SKM-1 treated with dmso at 0.1 percent for 144 hours (cell line): Measurements from ENCODE around the gene SINHCAF.
"Not testable (repeated sequence)": the region's sequence is repeated elsewhere in the genome, so short reads cannot be mapped to it uniquely, and the experiment has no call there.

Experiments
- DNase-seq: peaks from one replicate; lab custom pipeline; 2025; ENCODE audit not compliant: unreplicated experiment; lab: John Stamatoyannopoulos, UW

SINHCAF gene, protein sequence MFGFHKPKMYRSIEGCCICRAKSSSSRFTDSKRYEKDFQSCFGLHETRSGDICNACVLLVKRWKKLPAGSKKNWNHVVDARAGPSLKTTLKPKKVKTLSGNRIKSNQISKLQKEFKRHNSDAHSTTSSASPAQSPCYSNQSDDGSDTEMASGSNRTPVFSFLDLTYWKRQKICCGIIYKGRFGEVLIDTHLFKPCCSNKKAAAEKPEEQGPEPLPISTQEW

DNA sequence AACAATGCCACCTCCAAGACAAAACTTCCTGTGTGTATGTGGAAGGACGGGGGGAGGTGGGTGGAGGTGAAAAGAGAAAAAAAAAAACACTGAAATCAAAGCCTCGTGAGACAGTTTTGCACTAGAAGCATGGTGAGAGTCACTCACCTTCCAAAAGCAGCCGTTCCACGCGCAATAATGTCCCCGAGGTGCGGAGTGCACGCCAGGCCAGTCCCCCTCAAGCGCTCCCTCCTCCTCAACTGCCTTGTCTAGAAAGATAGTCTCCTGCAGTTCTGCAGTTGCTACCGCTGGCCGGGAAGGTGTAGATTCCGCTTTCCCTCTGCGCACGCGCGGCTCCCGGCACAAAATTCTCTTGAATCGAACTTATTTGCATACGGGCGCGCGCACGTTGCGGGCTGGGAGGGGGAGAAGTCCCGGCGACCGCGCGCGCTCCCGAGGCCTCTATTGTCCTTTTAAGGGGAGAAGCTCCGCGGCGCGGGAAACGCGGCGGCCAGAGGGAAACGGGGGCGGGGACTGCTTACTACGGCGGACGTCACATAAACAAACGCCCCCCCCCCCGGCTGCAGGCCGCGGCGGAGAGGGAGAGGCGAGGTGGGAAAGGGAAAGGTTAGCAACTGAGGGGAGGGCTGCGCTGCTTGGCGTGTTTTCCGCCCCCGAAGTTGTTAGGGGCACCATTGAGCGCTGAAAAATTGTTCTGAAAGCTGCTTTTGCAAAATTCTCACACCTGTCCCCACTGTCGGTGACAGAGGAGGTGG is at the start of gene SINHCAF:
Gene SINHCAF, minus strand, starts transcription at position 274 of the 755 bp plus-strand sequence. CDS start 27,946 bp downstream, outside the sequence.
- DNase-seq, result peak; percentile 89

GRCh38 chr12:31375422-31375821 is 49.5 kb upstream of the SINHCAF start:
- not testable (repeated sequence) for DNase-seq

DNA sequence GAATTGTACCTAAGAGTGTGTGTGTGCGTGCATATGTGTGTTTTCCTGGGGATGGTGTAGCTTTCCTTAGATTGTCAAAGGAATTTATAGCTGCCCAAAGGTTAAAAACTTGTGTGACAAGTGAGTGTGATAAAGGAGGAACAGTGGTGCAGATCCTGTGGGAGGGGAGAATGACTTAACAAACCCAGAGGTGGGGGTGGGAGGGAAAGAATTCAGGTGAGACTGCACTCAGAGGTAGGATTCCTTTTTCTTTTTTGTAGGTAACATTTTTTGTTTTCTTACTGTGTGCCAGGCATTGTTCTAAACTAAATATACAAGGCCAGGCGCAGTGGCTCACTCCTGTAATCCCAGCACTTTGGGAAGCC is 45.3 kb upstream of the SINHCAF start:
- no peak for DNase-seq

DNA sequence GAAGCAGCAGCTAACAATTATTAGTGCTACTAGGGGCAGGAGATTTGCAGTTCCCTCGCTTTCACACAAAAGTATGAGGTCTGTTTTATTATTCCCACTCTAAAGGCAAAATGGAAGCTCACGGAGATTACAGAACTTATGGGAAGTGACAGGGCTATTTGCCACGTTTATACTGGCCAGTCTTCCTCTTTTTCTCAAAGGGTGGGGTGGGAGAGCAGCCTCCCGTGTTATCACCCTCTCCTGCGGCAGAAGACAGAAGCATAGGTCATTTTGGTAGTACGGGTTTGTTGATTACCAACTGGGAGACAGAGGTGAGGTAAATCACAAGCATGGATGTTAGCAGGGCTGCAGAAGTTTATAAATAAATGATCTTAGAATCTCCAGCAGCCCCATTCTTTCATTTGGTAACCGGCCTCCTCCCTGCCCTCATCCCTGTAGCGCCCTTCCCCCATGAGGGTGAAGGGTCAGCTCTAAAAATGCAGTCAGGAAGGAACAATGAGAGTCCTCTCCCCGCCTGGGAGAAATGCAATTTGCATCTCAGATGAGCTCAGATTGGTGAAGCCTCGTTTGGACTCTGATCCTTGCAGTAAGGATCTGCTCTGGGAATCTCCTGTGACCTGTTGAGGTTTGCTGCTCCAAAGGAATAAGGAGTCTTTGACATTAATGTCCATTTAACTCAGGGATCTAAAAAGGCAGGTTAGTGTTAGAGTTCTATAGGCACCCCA is 44.7 kb upstream of the SINHCAF start:
- no peak for DNase-seq

- no peak for DNase-seq
These were observed 44.0 kb upstream of the SINHCAF start for GRCh38 chr12:31369712-31370521.

DNA sequence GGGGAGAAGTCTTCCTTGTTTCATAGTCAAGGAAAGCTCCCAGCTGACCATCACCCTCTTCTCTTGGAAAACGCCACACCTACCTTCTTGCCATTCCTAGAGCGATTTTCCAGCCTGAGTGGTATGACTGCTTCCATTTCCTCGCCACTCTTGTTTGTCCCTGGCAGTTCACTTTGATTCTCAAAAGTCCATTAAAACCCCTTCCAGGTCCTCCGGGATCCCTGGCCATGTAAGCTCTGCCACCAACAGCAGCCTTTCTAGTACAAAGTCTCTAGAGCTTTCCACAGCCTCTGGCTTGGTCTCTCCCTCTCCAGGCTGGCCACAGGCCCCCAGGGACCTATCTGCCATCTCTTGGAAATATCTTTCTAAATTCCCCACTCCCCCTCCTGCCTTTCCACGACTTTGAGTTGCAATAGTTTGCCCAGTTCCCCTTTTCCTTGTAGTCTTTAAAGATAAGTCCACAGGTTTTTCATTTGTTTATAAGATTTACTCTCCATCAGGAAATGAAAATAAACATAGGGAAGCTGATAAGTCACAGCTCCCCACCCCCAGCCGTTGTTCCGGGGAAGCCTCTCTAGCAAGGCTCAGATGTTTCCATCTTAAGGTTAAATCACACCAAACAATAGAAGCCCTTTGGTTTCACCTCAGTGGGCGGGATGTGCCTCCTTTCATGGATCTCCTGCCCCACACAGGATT is 42.9 kb upstream of the SINHCAF start:
- DNase-seq, result no peak

GRCh38 chr12:31366104-31366621 is 40.2 kb upstream of the SINHCAF start:
- no peak for DNase-seq

- no peak for DNase-seq
These were observed 37.9 kb upstream of the SINHCAF start for GRCh38 chr12:31363831-31364230.

GRCh38 chr12:31363416-31363809 is 37.5 kb upstream of the SINHCAF start:
- no peak for DNase-seq

DNA sequence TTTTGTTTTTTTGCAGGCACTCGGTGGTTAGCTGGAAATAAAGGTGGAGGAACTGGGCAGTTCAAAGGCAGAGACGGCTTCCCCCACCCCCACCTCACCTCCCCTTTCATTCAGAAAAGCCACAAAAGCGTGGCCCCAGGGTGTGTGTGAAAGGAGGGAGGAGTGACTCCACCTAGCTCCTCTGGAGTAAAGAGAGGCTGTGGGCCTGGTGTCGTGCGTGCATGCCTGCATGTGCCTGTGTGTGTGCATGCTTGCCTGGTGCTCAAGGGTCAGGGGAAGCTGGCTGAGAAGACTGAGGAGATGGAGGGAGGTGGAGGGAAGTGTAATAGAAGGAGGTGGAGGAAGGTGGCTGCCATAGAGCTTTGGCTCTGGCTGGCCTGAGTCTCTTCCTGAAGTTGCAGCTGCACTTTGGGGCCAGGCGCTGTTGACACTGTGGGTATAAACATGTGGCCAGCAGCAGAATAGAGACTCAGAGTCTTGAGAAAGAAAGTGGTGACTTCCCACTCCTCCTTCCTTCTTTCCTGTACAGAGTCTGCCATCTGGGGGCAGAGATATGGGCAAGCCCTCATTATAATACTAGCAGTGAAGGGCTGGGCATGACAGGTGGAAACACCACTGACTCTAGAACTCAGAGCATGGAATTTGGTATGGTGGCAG is 36.9 kb upstream of the SINHCAF start:
- DNase-seq, result peak; percentile 50

DNA sequence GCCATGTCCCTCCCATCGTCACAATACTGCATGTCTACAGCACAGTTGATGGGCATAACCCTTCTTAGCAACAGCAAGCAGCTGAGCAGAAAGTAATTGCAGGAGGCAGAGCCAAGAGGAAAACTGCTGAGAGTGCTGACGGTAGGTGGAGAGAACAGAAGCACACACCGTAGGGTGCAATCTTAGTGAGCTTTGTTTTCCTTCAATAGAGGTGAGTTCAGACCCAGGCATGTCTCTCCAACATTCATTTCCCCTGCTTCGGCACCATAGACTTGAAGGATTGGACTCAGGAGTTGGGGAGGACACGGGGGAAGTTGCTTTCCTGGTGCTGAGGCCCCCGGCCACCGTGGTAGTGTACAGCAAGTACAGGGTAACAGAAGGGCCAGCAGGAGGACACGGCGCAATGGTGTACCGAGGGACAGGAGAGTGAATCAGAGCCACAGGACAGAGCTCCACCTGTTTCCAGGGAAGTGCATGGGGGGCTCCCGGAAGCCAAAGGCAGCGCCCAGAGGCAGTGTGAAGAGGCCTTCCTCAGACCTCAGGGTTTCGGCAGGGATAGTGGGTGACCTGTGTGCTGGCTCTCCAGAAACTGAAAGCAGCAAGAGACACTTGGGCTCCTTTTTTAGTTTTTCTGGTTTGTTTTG is 36.3 kb upstream of the SINHCAF start:
- DNase-seq, result no peak

DNA sequence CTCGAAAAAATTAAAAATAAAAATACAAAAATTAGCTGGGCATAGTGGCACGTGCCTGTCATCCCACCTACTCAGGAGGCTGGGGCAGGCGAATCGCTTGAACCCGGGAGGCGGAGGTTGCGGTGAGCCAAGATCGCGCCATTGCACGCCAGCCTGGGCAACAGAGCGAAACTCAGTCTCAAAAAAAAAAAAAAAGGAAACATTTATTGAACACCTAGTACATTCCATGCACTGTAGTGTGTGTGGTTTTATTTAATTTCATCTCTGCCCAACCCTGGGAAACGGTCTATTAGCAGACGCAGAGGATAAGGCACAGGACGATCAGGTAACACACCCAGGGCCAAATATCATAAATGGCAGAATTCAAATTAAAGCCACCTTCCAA is 35.8 kb upstream of the SINHCAF start:
- DNase-seq, result no peak

DNA sequence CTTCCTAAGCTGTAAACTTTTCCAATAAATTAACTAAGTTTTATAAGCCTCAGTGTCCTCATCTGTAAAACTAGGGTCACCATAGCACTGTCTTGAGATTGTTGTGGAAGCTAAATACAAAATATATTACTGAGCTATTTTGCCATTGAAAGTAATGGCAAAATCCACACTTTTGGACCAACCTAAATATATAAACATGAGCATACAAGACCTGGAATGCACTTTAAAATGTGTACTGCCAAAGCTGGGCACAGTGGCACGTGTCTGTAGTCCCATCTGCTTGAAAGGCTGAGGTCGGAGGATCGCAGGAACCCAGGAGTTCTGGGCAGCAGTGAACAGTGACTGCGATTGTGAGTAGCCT is 29.8 kb upstream of the SINHCAF start:
- no peak for DNase-seq

DNA sequence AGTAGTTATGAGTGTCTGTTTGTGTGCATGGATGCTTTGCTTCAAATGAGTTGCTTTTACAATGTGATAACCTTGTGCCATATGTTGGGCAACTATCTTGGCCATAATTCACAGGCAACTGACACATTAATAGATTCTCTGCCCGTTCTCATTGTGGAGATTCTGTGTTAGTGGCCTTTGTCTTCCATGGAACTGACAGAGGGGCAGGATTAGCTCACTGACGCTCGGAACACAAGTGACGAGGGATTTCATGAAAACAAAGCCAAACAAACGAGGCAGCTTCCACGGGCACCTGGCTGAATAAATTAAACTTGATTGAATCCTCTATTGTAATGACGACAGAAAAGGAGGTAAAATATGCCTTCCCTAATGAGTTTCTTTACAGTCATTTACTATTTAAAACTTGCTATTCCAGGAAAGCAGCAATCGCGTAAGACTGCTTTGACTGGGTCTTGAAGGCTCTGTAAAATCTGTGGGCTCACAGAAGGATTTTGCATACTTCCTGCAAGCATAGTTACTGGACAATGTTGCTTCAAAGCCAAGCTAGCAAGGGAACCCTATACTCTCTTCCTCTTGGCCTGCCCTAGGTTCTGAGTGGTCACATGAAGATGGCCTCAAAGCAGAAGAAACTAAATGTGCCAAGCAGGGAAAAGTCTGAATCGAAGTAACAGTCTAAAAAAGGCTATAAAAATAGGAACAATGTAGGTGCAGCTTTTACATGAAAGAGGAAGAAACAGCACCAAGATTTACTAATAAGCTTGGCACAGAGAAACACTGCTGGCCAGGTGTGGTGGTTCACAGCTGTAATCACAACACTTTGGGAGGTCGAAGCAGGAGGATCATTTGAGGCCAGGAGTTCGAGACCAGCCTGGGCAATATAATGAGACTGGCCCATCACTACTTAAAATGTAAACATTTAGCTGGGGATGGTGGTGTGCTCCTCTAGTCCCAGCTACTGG is 28.1 kb upstream of the SINHCAF start:
- peak; percentile 14 for DNase-seq

- no peak for DNase-seq
These were observed 20.3 kb upstream of the SINHCAF start for GRCh38 chr12:31346267-31346666.

DNA sequence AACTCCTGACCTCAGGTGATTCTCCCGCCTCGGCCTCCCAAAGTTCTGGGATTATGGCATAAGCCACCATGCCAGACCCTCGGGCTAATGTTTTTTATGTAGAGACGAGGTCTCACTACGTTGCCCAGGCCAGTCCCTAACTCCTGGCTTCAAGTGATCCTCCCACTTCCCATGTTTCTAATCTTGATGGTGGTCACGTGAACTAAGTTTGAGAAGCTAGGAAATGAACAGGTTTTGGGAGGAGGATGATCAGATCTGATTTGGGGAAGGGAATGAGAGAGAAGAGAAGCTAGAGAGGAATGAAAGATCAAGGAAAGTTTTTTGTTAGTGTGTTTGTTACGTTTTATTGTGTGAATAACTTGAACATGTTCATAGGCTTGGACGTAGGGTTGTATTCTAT is 17.2 kb upstream of the SINHCAF start:
- DNase-seq, result no peak

GRCh38 chr12:31342286-31342685 is 16.3 kb upstream of the SINHCAF start:
- DNase-seq, result no peak

GRCh38 chr12:31339831-31340622 is 14.1 kb upstream of the SINHCAF start:
- no peak for DNase-seq
